ENCODE data around the gene IL1RL1. TPM values are rescaled to one million over a fixed set of nuclear protein-coding genes. Genes with fewer than 3 reads are reported as not detected.

IL1RL1 gene
- total RNA-seq, 1 donor = 2.7 TPM

DNA sequence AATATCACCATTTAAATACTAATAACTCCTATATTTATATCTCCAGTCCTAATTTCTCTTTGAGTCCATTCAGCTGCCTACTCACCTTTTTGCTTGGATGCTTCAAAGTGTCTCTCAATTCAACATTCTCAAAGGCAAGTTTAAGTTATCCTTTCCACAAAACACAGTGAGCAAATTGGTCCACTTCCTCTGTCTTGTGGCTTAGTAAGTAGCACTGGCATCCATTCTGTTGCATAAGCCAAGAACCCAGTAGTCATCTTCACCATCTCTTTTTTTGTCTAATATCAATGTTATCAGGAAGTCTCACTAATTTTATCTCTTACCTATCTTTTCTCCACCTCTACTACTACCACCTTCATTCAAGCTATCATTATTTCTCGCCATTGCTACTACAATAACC lies 27.4 kb upstream of the IL1RL1 start:
- H3K27me3 ChIP-seq (ENCODE audit: insufficient read depth, low read length) = peaks cover 60% of the 10 kb centered on the region
- no peaks in the 10 kb centered on the region for H3K9me3 ChIP-seq (ENCODE audit: low read depth, low read length)
- H3K4me3 ChIP-seq (ENCODE audit: low read length) = no peak overlapping the region
- H3K4me1 ChIP-seq (ENCODE audit: insufficient read depth, low read length) = peaks cover 17% of the 10 kb centered on the region

GRCh38 chr2:102284611-102285010 lies 26.8 kb upstream of the IL1RL1 start:
- peaks cover 61% of the 10 kb centered on the region for H3K27me3 ChIP-seq (ENCODE audit: insufficient read depth, low read length)
- no peak overlapping the region for H3K4me3 ChIP-seq (ENCODE audit: low read length)
- peaks cover 14% of the 10 kb centered on the region for H3K4me1 ChIP-seq (ENCODE audit: insufficient read depth, low read length)
- no peaks in the 10 kb centered on the region for H3K9me3 ChIP-seq (ENCODE audit: low read depth, low read length)

- H3K4me3 ChIP-seq (ENCODE audit: low read length) = no peak overlapping the region
- peaks cover 14% of the 10 kb centered on the region for H3K4me1 ChIP-seq (ENCODE audit: insufficient read depth, low read length)
- no peaks in the 10 kb centered on the region for H3K9me3 ChIP-seq (ENCODE audit: low read depth, low read length)
- peaks cover 63% of the 10 kb centered on the region for H3K27me3 ChIP-seq (ENCODE audit: insufficient read depth, low read length)
These were observed 26.0 kb upstream of the IL1RL1 start for GRCh38 chr2:102285368-102285767.

GRCh38 chr2:102286041-102286440 lies 25.3 kb upstream of the IL1RL1 start:
- Histone ChIP-seq H3K9me3 (ENCODE audit: low read depth, low read length) (no peaks in the 10 kb centered on the region), H3K27me3 (ENCODE audit: insufficient read depth, low read length) (peaks cover 60% of the 10 kb centered on the region), H3K4me3 (ENCODE audit: low read length) (no peak overlapping the region), H3K4me1 (ENCODE audit: insufficient read depth, low read length) (peaks cover 17% of the 10 kb centered on the region)

DNA sequence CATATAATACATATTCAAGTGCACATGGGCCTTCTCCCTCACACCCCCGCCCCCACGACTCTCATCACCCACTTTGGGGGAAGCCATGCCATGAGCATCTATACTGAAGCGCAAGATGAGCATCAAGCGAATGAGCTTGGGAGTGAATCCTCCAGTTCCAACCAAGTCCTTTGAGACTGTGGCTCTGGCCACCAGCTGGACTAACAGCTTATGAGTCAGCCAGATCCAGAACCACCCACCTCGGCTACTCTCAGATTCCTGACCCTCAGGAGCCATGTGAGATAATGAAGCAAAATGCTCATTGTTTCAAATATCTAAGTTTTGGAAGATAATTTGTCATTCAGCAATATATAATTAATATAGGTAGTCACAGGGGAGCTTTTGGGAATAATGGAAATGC lies 22.2 kb upstream of the IL1RL1 start:
- Histone ChIP-seq H3K9me3 (ENCODE audit: low read depth, low read length) (no peaks in the 10 kb centered on the region), H3K27me3 (ENCODE audit: insufficient read depth, low read length) (peaks cover 67% of the 10 kb centered on the region), H3K4me1 (ENCODE audit: insufficient read depth, low read length) (peaks cover 28% of the 10 kb centered on the region), H3K4me3 (ENCODE audit: low read length) (no peak overlapping the region)

- Histone ChIP-seq H3K4me1 (ENCODE audit: insufficient read depth, low read length) (peaks cover 36% of the 10 kb centered on the region), H3K9me3 (ENCODE audit: low read depth, low read length) (no peaks in the 10 kb centered on the region), H3K4me3 (ENCODE audit: low read length) (no peak overlapping the region), H3K27me3 (ENCODE audit: insufficient read depth, low read length) (peaks cover 55% of the 10 kb centered on the region)
These were observed 20.8 kb upstream of the IL1RL1 start for GRCh38 chr2:102290594-102290993.

DNA sequence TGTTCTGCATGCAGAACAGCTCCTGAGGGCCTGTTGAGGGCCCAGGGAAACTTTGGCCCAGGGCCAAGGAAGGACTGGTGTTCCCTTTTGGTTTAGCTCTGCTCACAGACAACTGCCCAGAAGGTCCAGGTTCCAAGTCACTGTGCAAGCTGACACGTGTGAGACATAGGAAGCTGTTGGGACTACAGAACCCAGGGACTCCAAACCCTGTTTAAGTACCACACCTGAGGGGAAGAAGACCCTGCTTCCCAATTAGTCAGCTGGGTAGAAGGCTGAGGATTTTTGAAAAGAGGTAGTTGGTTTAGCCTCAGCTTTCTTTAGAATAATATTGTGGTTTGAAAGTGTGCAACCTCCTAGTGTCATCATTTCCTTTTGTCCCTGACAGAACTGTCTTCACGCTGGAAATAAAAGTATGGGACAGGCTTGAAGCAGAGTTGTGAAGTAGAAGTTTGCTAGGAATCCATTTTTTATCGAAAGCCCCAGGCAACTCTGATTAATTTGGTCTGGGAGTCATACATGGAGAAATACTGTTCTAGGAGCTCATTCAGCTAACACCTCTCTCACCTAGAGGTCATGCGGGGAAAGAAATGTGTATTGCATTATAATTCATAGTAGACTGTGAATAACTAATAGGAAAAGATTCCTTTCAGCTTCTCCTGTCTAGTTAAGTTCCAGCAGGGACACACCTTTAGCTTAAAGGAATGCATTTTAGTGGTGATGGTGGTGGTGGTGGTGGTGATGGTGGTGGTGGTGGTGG lies 19.9 kb upstream of the IL1RL1 start:
- peaks cover 36% of the 10 kb centered on the region for H3K4me1 ChIP-seq (ENCODE audit: insufficient read depth, low read length)
- no peaks in the 10 kb centered on the region for H3K9me3 ChIP-seq (ENCODE audit: low read depth, low read length)
- H3K27me3 ChIP-seq (ENCODE audit: insufficient read depth, low read length) = peaks cover 53% of the 10 kb centered on the region
- H3K4me3 ChIP-seq (ENCODE audit: low read length) = no peak overlapping the region

DNA sequence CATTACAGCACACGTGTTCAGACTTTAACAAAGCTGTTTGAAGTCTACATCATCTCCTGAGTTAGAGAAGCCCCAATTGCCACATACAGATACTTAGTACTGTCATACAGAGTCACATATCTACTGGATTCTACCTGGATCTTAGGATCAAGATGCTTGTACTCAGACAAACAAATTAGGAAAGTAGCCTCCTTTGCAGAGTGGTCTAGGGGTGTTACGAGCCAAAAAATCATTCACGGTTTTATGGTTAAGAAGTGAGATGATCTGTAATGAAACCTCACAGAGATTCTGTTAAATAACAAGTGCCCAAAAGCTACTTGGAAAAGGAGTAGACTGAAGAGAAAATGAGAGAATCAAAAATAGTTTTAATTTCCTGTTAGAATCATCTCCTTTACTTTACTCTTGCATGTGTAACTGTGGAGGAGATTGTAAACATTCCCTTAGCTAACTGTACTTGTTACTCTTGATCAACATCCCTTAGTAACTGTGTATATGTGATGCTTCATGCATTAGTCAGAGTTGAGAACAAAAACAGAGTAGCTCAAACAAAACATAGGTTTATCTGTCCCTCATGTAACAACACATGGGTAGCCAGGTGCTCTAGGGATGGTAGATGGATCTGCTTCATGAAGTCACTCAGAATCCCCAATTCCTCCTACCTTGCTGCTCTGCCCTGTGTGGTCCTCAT lies 16.4 kb upstream of the IL1RL1 start:
- H3K27me3 ChIP-seq (ENCODE audit: insufficient read depth, low read length) = peaks cover 51% of the 10 kb centered on the region
- H3K4me3 ChIP-seq (ENCODE audit: low read length) = no peak overlapping the region
- no peaks in the 10 kb centered on the region for H3K9me3 ChIP-seq (ENCODE audit: low read depth, low read length)
- H3K4me1 ChIP-seq (ENCODE audit: insufficient read depth, low read length) = peaks cover 36% of the 10 kb centered on the region

GRCh38 chr2:102295566-102295965 lies 15.8 kb upstream of the IL1RL1 start:
- no peaks in the 10 kb centered on the region for H3K9me3 ChIP-seq (ENCODE audit: low read depth, low read length)
- no peak overlapping the region for H3K4me3 ChIP-seq (ENCODE audit: low read length)
- H3K4me1 ChIP-seq (ENCODE audit: insufficient read depth, low read length) = peaks cover 36% of the 10 kb centered on the region
- peaks cover 57% of the 10 kb centered on the region for H3K27me3 ChIP-seq (ENCODE audit: insufficient read depth, low read length)

- peaks cover 65% of the 10 kb centered on the region for H3K27me3 ChIP-seq (ENCODE audit: insufficient read depth, low read length)
- H3K4me3 ChIP-seq (ENCODE audit: low read length) = no peak overlapping the region
- H3K9me3 ChIP-seq (ENCODE audit: low read depth, low read length) = no peaks in the 10 kb centered on the region
- H3K4me1 ChIP-seq (ENCODE audit: insufficient read depth, low read length) = peaks cover 29% of the 10 kb centered on the region
These were observed 14.9 kb upstream of the IL1RL1 start for GRCh38 chr2:102296449-102296848.

GRCh38 chr2:102297891-102298290 lies 13.5 kb upstream of the IL1RL1 start:
- Histone ChIP-seq H3K9me3 (ENCODE audit: low read depth, low read length) (no peaks in the 10 kb centered on the region), H3K4me3 (ENCODE audit: low read length) (no peak overlapping the region), H3K27me3 (ENCODE audit: insufficient read depth, low read length) (peaks cover 71% of the 10 kb centered on the region), H3K4me1 (ENCODE audit: insufficient read depth, low read length) (peaks cover 19% of the 10 kb centered on the region)

- peaks cover 86% of the 10 kb centered on the region for H3K27me3 ChIP-seq (ENCODE audit: insufficient read depth, low read length)
- no peaks in the 10 kb centered on the region for H3K9me3 ChIP-seq (ENCODE audit: low read depth, low read length)
- peaks cover 5% of the 10 kb centered on the region for H3K4me1 ChIP-seq (ENCODE audit: insufficient read depth, low read length)
- H3K4me3 ChIP-seq (ENCODE audit: low read length) = no peak overlapping the region
These were observed 9.4 kb upstream of the IL1RL1 start for GRCh38 chr2:102301867-102302362.

DNA sequence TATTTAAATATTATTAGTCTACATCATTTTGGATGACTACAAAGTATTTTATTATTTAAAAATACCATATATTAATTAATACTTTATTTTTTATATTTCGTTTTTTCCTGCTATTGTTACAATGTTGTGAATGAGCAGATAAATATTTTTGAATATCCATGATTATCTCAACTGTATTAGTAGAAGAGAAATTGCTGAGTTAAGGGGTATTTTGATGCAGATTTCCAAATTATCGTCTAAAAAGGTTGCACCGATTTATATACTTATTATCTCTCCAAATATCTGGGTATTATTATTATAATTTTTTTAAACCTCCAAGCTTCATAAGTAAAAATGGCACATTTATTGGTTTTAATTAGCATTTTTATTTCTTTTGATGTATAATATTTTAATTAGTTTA lies 8.9 kb upstream of the IL1RL1 start:
- H3K27me3 ChIP-seq (ENCODE audit: insufficient read depth, low read length) = peaks cover 83% of the 10 kb centered on the region
- H3K4me3 ChIP-seq (ENCODE audit: low read length) = no peak overlapping the region
- H3K9me3 ChIP-seq (ENCODE audit: low read depth, low read length) = no peaks in the 10 kb centered on the region
- peaks cover 5% of the 10 kb centered on the region for H3K4me1 ChIP-seq (ENCODE audit: insufficient read depth, low read length)

DNA sequence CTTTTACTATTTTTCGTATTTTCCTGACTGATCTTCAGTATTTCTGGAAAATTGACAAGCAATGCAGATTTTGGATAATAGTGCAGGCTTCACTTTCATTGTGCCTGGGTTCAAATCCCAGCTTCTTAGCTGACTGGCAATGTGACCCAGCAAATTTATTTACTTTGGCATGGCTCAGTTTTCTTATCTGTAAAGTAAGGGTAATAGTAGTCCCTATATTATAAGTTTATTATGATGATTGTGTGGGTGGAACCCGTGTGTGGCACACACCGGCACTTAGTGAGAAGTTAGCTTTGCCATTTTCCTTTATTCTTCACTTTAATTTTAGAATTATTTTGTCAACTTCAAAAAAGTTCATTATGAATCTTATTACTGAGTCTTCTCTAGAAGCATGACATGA lies 7.8 kb upstream of the IL1RL1 start:
- H3K4me1 ChIP-seq (ENCODE audit: insufficient read depth, low read length) = peaks cover 5% of the 10 kb centered on the region
- peaks cover 79% of the 10 kb centered on the region for H3K27me3 ChIP-seq (ENCODE audit: insufficient read depth, low read length)
- H3K4me3 ChIP-seq (ENCODE audit: low read length) = no peak overlapping the region
- H3K9me3 ChIP-seq (ENCODE audit: low read depth, low read length) = no peaks in the 10 kb centered on the region

DNA sequence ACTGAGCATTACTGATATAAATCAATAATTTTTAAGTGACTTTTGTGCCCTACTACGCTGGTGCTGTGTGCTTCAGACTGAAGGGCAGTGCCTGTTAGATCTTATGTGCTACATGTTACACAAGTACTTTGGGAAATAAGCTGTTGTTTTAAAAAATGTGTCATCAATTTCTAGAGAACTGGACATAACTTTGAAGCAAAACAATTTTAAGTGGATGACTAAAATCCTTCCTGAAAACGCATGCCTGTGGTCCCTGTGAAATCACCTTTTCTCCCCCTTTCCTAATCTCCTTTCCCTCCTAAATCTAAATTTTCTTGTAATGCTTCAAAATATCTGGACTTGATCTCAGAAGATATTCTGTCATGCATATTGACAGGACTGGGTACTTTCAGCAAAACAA lies 7.1 kb upstream of the IL1RL1 start:
- Histone ChIP-seq H3K27me3 (ENCODE audit: insufficient read depth, low read length) (peaks cover 72% of the 10 kb centered on the region), H3K4me3 (ENCODE audit: low read length) (no peak overlapping the region), H3K9me3 (ENCODE audit: low read depth, low read length) (no peaks in the 10 kb centered on the region), H3K4me1 (ENCODE audit: insufficient read depth, low read length) (peaks cover 5% of the 10 kb centered on the region)

Measured in mononuclear cell (primary cell).